Endodermal cell (in vitro differentiated cells): Measurements from ENCODE around the gene CHN2. TPM values are rescaled to one million over a fixed set of nuclear protein-coding genes. Genes with fewer than 3 reads are reported as not detected.

Source experiments
- DNase-seq: peaks from one replicate; pipeline ENCODE4 v3.0.0-alpha.2; 2017
- H3K27ac ChIP-seq: 2 replicates; pipeline ENCODE4 v1.5.1; 2013; ENCODE audit warnings: mild to moderate bottlenecking, low read depth, low read length, moderate library complexity
- H3K27me3 ChIP-seq: 2 replicates; pipeline ENCODE4 v1.6.1; 2013; ENCODE audit warnings: mild to moderate bottlenecking, low read length, moderate library complexity; ENCODE audit not compliant: insufficient read depth, control insufficient read depth, poor library complexity, severe bottlenecking
- H3K36me3 ChIP-seq: 2 replicates; pipeline ENCODE4 v1.7.0; 2013; ENCODE audit warnings: mild to moderate bottlenecking, low read length, moderate library complexity; ENCODE audit not compliant: control insufficient read depth, insufficient read depth
- H3K4me1 ChIP-seq: one replicate; pipeline ENCODE4 v1.7.0; 2013; ENCODE audit warnings: low read length; ENCODE audit not compliant: control insufficient read depth, insufficient read depth
- H3K4me3 ChIP-seq: 2 replicates; pipeline ENCODE4 v1.5.1; 2013; ENCODE audit warnings: mild to moderate bottlenecking, low read length, moderate library complexity
- H3K9ac ChIP-seq: 2 replicates; pipeline ENCODE4 v1.6.1; 2013; ENCODE audit warnings: mild to moderate bottlenecking, low read length, moderate library complexity; ENCODE audit not compliant: poor library complexity, severe bottlenecking; ENCODE audit errors: extremely low read depth
- H3K9me3 ChIP-seq: 2 replicates; pipeline ENCODE4 v1.6.1; 2013; ENCODE audit warnings: mild to moderate bottlenecking, low read length, moderate library complexity; ENCODE audit not compliant: control insufficient read depth
- H3K27ac Mint-ChIP-seq: 2 replicates; pipeline ENCODE4 v1.8.0; 2020; ENCODE audit warnings: mixed read lengths
- H3K27me3 Mint-ChIP-seq: 2 replicates; pipeline ENCODE4 v1.8.0; 2021; ENCODE audit warnings: mild to moderate bottlenecking, mixed read lengths; ENCODE audit not compliant: insufficient read depth
- H3K36me3 Mint-ChIP-seq: 2 replicates; pipeline ENCODE4 v1.8.0; 2020; ENCODE audit warnings: low read depth, mixed read lengths
- H3K4me1 Mint-ChIP-seq: 2 replicates; pipeline ENCODE4 v1.8.0; 2020; ENCODE audit warnings: mixed read lengths
- H3K4me3 Mint-ChIP-seq: 2 replicates; pipeline ENCODE4 v1.8.0; 2020; ENCODE audit warnings: mild to moderate bottlenecking, moderate library complexity, mixed read lengths
- H3K9me3 Mint-ChIP-seq: 2 replicates; pipeline ENCODE4 v1.8.0; 2020; ENCODE audit warnings: mild to moderate bottlenecking, mixed read lengths
- WGBS, 2 experiments: methylation state at CpG; one replicate each; pipeline versions ENCODE4 v1.1.5 to v1.1.7; 2013; ENCODE audit warnings: missing lambda C conversion rate in 2 of 2, mixed read lengths in 1 of 2; ENCODE audit not compliant: insufficient coverage in 1 of 2, insufficient read length in 1 of 2; 5-methylcytosine and 5-hydroxymethylcytosine counted together
- total RNA-seq, 2 donors: library from RNA; stranded (reverse); fragmentation: NEBNext Ultra II Directional in 1 of 2; extraction: Animal tissue kit (Norgen Biotek cat#: 25700) in 1 of 2; gene quantifications; 2 replicates in 1 of 2; 3 replicates in 1 of 2; pipeline ENCODE4 v1.2.1, GENCODE V29; 2021
- TF ChIP-seq, protein P1 (sequence below): fragments of 200-600 bp; sonication (generic); conservative IDR thresholded peaks from 2 replicates; pipeline ENCODE4 v1.5.0; 2021; ENCODE audit warnings: antibody characterized with exemption, mild to moderate bottlenecking

CHN2 gene
- total RNA-seq, 2 donors from 2014 or later = 14.0 to 14.1 TPM

DNA sequence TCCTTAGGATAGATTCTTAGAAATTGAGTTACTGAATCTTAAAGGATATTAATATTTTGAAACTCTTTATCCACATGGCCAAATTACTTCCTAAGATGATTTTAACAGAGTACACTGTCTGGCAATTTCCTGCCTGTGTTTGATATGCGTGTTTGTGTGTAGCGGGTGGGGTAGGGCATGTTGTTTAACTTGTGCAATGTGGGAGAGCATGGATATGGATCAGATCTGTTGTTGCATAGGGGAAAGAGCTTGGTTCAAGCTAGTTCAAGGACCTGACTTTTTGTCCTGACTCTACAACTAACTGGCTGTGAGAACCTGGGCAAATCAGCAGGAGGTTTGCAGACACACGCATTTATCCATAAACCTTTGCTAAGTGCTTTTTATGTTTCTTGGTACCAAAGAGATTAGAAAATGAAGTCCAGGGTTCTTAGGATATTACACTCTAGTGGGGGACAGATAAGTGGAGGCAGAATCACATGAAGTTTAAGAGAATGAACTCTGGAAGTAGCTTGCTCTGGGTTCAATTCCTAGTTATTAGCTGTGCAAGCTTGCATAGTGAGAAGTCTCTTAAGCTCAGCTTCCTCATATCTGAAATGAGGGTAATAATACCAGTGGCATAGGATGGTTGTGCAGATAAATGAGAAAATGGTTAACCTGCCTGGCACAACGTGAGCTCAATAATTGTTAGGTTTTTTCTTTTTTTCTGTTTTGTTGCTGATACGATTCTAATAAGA, 272.8 kb downstream of the CHN2 start:
- Mint-ChIP-seq H3K4me3 (no peak overlapping the region), H3K9me3 (no peaks in the 10 kb centered on the region), H3K36me3 (no peaks in the 10 kb centered on the region), H3K27me3 (no peaks in the 10 kb centered on the region), H3K27ac (no peak overlapping the region), H3K4me1 (peaks cover 8% of the 10 kb centered on the region)
- Histone ChIP-seq H3K27ac (no peak overlapping the region), H3K27me3 (no peaks in the 10 kb centered on the region), H3K4me3 (no peak overlapping the region), H3K9me3 (no peaks in the 10 kb centered on the region), H3K36me3 (no peaks in the 10 kb centered on the region), H3K9ac (no peak overlapping the region), H3K4me1 (peaks cover 5% of the 10 kb centered on the region)
- TF ChIP-seq, protein P1, sequence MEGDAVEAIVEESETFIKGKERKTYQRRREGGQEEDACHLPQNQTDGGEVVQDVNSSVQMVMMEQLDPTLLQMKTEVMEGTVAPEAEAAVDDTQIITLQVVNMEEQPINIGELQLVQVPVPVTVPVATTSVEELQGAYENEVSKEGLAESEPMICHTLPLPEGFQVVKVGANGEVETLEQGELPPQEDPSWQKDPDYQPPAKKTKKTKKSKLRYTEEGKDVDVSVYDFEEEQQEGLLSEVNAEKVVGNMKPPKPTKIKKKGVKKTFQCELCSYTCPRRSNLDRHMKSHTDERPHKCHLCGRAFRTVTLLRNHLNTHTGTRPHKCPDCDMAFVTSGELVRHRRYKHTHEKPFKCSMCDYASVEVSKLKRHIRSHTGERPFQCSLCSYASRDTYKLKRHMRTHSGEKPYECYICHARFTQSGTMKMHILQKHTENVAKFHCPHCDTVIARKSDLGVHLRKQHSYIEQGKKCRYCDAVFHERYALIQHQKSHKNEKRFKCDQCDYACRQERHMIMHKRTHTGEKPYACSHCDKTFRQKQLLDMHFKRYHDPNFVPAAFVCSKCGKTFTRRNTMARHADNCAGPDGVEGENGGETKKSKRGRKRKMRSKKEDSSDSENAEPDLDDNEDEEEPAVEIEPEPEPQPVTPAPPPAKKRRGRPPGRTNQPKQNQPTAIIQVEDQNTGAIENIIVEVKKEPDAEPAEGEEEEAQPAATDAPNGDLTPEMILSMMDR = no peak
- 92 to 94% methylated on average over 4 of the region's 5 CpGs for WGBS, 2 experiments
- DNase-seq = no peak

DNA sequence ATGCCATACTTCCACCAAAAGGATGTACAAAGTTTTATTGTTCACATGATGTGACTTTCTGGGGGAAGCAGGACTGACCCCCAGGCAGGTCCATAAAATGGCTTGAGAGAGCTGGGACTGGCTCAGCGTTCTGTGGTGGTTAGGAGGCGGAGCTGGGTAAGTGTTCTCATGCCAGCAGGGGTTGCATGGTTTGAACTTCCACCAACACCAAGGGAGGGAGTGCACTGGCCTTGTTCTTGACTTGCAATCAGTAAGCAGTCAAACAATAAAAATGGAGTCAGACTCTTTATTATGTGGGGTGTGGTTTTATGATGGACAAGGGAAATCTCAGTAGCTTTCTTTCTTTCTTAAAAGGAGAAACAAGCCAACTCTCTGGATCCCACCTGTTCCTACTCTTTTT, 273.6 kb downstream of the CHN2 start:
- Mint-ChIP-seq H3K9me3 (no peaks in the 10 kb centered on the region), H3K36me3 (no peaks in the 10 kb centered on the region), H3K27me3 (no peaks in the 10 kb centered on the region), H3K27ac (no peak overlapping the region), H3K4me1 (peaks cover 7% of the 10 kb centered on the region), H3K4me3 (no peak overlapping the region)
- H3K4me1 ChIP-seq = peaks cover 5% of the 10 kb centered on the region
- H3K27me3 ChIP-seq = no peaks in the 10 kb centered on the region
- 77 to 85% methylated on average over 2 of the region's 2 CpGs for WGBS, 2 experiments
- H3K36me3 ChIP-seq = no peaks in the 10 kb centered on the region
- no peak overlapping the region for H3K9ac ChIP-seq
- no peak for DNase-seq
- no peak overlapping the region for H3K27ac ChIP-seq
- TF ChIP-seq, protein P1 = no peak
- H3K9me3 ChIP-seq = no peaks in the 10 kb centered on the region
- no peak overlapping the region for H3K4me3 ChIP-seq

DNA sequence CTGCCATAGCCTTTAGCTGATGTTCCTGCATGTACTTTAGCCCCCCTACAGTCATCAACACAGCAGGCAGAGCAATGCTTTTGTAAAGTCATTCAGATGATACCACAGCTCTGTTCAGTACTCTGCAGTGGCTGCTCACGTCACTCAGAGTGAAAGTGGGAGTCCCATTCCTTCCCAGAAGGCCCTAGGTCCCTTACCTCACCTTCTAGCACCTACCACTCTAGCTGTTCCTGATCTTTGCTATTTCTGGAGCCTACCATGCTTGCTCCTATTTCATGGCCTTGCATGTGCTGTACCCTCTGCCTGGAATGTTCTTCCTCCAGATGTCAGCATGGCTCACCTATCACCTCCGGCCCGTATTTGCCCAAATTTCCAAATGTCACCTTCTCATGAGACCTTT, 274.7 kb downstream of the CHN2 start:
- H3K9ac ChIP-seq = no peak overlapping the region
- Mint-ChIP-seq H3K36me3 (no peaks in the 10 kb centered on the region), H3K27ac (no peak overlapping the region), H3K27me3 (no peaks in the 10 kb centered on the region), H3K9me3 (no peaks in the 10 kb centered on the region), H3K4me1 (peaks cover 4% of the 10 kb centered on the region), H3K4me3 (no peak overlapping the region)
- H3K9me3 ChIP-seq = no peaks in the 10 kb centered on the region
- TF ChIP-seq, protein P1 = no peak
- no peaks in the 10 kb centered on the region for H3K36me3 ChIP-seq
- H3K27me3 ChIP-seq = no peaks in the 10 kb centered on the region
- H3K27ac ChIP-seq = no peak overlapping the region
- no peak for DNase-seq
- no peak overlapping the region for H3K4me3 ChIP-seq
- 90 to 100% methylated on average over 2 to 3 of the region's 3 CpGs for WGBS, 2 experiments
- H3K4me1 ChIP-seq = peaks cover 5% of the 10 kb centered on the region
